Epithelial cell of proximal tubule (primary cell): Measurements from ENCODE around the gene PPM1D. TPM values are rescaled to one million over a fixed set of nuclear protein-coding genes. Genes with fewer than 3 reads are reported as not detected.
"Not testable (repeated sequence)": the region's sequence is repeated elsewhere in the genome, so short reads cannot be mapped to it uniquely, and the experiment has no call there.

Experiments used
- DNase-seq: peaks from one replicate; pipeline ENCODE4 v3.0.0-alpha.2; 2011; ENCODE audit warnings: low read depth
- H3K4me3 ChIP-seq: 2 replicates; pipeline ENCODE4 v1.5.1; 2011; ENCODE audit warnings: low read depth, mild to moderate bottlenecking, low read length
- CTCF ChIP-seq: conservative IDR thresholded peaks from 2 replicates; pipeline ENCODE4 v1.5.1; 2012; ENCODE audit warnings: low read depth, mild to moderate bottlenecking, low read length
- total RNA-seq: library from RNA; depleted of rRNA; stranded (reverse); fragments of >200 nt; gene quantifications from 2 replicates; pipeline ENCODE4 v1.2.3, GENCODE V29; 2015

The PPM1D gene
- total RNA-seq, 1 donor from 2014 or later: 9.1 TPM

DNA sequence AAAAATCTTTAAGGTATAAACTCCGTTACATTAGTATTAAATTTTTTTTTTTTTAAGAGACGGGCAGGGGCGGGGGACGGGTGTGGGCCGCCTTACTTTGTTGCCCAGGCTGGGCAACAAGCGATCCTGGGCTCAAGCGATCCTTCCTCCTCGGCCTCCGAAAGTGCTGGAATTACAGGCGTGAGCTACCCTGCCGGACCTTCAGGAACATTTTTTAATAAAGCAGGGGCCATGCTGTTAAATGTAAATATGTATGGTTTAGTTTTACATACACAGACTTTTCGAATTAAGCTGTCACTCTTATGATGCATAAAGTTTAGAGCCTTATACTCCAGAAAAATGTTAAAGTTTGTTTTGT, 2.4 kb downstream of the PPM1D start:
- no peak for TF ChIP-seq CTCF
- no peak for DNase-seq
- peak overlapping the region; percentile 76 for H3K4me3 ChIP-seq

GRCh38 chr17:60602871-60603270, 2.9 kb downstream of the PPM1D start:
- no peak for TF ChIP-seq CTCF
- peak overlapping the region; percentile 76 for H3K4me3 ChIP-seq

GRCh38 chr17:60603477-60603876, 3.5 kb downstream of the PPM1D start:
- not testable (repeated sequence) for H3K4me3 ChIP-seq, DNase-seq

More at GRCh38 chr17:60602871-60603270, 2.9 kb downstream of the PPM1D start:
- no peak for DNase-seq

- peak; percentile 70 for DNase-seq
- H3K4me3 ChIP-seq: no peak overlapping the region
- TF ChIP-seq CTCF: no peak
Measured at GRCh38 chr17:60604686-60605334, 4.8 kb downstream of the PPM1D start.

- no peak overlapping the region for H3K4me3 ChIP-seq
- TF ChIP-seq CTCF: no peak
- DNase-seq: no peak
Measured at GRCh38 chr17:60606036-60606435, 6.0 kb downstream of the PPM1D start.

DNA sequence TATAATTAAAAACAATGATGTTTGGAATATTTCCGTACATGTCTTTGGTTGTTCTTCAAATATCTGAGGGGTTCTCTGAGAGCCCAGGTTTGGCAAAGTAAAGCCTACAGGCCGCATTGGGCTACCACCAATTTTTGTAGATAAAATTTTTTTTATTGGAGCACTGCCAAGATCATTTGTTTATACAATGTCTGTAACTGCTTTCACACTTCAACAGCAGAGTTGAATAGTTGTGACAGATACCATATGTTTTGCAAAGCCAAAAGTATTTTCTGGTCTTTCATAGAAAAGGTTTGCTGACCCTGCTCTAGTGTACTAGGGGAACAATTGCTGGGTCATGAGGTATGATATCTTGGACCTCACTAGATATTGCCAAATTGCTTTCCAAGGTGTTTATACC, 10.5 kb downstream of the PPM1D start:
- no peak overlapping the region for H3K4me3 ChIP-seq
- TF ChIP-seq CTCF: no peak
- DNase-seq: no peak

- not testable (repeated sequence) for H3K4me3 ChIP-seq, DNase-seq
Measured at GRCh38 chr17:60611321-60611720, 11.3 kb downstream of the PPM1D start.

DNA sequence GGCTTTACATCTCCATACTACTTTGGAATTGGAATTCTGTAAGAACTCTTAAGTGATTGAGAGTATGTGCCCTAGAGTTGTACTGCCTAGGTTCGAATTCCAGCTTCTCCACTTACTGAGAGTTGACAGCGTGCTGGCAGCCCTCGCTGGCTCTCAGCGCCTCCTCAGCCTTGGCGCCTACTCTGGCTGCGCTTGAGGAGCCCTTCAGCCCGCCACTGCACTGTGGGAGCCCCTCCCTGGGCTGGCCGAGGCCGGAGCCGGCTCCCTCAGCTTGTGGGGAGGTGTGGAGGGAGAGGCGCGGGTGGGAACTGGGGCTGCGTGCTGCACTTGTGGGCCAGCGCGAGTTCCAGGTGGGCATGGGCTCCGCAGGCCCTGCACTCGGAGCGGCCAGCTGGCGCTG, 13.3 kb downstream of the PPM1D start:
- no peak for DNase-seq
- H3K4me3 ChIP-seq: no peak overlapping the region
- no peak for TF ChIP-seq CTCF

- H3K4me3 ChIP-seq, DNase-seq: not testable (repeated sequence)
Measured at GRCh38 chr17:60613796-60614195, 13.8 kb downstream of the PPM1D start.

GRCh38 chr17:60614247-60614646, 14.3 kb downstream of the PPM1D start:
- not testable (repeated sequence) for H3K4me3 ChIP-seq, DNase-seq
